ENCODE data around the gene P2RY14.

DNA sequence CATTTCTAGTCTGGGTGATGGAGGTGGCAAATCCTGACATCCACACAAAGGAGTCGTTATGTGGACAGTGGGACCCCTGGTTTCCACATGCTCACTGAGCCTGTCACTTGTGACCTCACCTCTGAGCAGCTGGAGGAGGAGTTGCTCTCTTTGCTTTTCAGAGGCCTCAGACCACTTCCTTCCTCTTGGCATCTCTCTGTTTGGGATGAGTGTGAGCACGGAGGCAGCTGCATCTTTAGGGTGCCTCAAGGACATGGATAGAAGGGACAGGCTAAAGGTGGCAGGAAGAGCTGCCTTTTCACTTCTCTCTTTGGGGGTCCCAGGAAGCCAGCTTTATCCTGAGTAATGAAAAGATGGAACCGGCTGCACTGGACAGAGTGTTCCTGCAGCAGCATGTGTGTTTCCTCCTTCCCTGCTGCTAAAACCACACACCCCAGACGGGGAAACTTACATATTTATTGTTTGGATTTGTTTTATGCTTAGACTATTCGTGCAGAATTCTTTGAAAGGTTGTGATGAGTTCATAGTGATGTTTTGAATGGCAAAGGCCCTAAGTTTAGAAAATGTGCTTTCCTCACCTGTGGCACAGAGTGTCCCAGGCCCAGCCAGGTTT is 107.1 kb downstream of the P2RY14 start:
- TF ChIP-seq, protein P1, sequence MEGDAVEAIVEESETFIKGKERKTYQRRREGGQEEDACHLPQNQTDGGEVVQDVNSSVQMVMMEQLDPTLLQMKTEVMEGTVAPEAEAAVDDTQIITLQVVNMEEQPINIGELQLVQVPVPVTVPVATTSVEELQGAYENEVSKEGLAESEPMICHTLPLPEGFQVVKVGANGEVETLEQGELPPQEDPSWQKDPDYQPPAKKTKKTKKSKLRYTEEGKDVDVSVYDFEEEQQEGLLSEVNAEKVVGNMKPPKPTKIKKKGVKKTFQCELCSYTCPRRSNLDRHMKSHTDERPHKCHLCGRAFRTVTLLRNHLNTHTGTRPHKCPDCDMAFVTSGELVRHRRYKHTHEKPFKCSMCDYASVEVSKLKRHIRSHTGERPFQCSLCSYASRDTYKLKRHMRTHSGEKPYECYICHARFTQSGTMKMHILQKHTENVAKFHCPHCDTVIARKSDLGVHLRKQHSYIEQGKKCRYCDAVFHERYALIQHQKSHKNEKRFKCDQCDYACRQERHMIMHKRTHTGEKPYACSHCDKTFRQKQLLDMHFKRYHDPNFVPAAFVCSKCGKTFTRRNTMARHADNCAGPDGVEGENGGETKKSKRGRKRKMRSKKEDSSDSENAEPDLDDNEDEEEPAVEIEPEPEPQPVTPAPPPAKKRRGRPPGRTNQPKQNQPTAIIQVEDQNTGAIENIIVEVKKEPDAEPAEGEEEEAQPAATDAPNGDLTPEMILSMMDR (IDR thresholded peaks at IDR 0.05), result no peak
- no peak for TF ChIP-seq EZH2phosphoT487 (IDR thresholded peaks at IDR 0.05)

Measured in neural progenitor cell (in vitro differentiated cells).